T-helper 17 cell (primary cell): ENCODE data around the gene SLC26A8. TPM values are rescaled to one million over a fixed set of nuclear protein-coding genes. Genes with fewer than 3 reads are reported as not detected.
"Not testable (repeated sequence)": the region's sequence is repeated elsewhere in the genome, so short reads cannot be mapped to it uniquely, and the experiment has no call there.

Experiments used
- ATAC-seq: fragments of 150-1000 bp; cut with Tn5 transposase; 2 replicates; pipeline ENCODE4 v1.10.0; 2021; ENCODE audit warnings: mild to moderate bottlenecking, moderate library complexity
- DNase-seq, 3 donors: peaks; one replicate each; pipeline versions ENCODE4 v3.0.0 to v3.0.0-alpha.2; 2020 to 2021
- H3K9me3 ChIP-seq: one replicate; pipeline ENCODE4 v1.7.0; 2013; ENCODE audit warnings: low read length, mild to moderate bottlenecking; ENCODE audit not compliant: control insufficient read depth, poor library complexity, severe bottlenecking
- H3K27ac Mint-ChIP-seq: one replicate; pipeline ENCODE4 v1.8.0; 2022; ENCODE audit warnings: mild to moderate bottlenecking, moderate library complexity, mixed read lengths
- H3K27me3 Mint-ChIP-seq: one replicate; pipeline ENCODE4 v1.8.0; 2022; ENCODE audit warnings: mixed read lengths
- H3K36me3 Mint-ChIP-seq: one replicate; pipeline ENCODE4 v1.8.0; 2022; ENCODE audit warnings: low read depth, mixed read lengths
- H3K4me1 Mint-ChIP-seq: one replicate; pipeline ENCODE4 v1.8.0; 2022; ENCODE audit warnings: mild to moderate bottlenecking, mixed read lengths
- H3K4me3 Mint-ChIP-seq: one replicate; pipeline ENCODE4 v1.8.0; 2022; ENCODE audit warnings: mild to moderate bottlenecking, moderate library complexity, mixed read lengths
- total RNA-seq, 4 donors: library from RNA in 2 of 4; stranded (reverse) in 2 of 4; gene quantifications; one replicate each; pipeline ENCODE4 v1.2.3 and lab custom pipeline; 2022 to 2026

SLC26A8 gene
- total RNA-seq, 2 donors from 2014 or later = 0.37 TPM; not detected in 1

- Mint-ChIP-seq H3K27me3 (peaks cover 4% of the 10 kb centered on the region), H3K4me1 (no peaks in the 10 kb centered on the region), H3K4me3 (no peak overlapping the region), H3K27ac (no peak overlapping the region), H3K36me3 (peaks cover 2% of the 10 kb centered on the region)
- no peaks in the 10 kb centered on the region for H3K9me3 ChIP-seq
- ATAC-seq (no peak), DNase-seq (no peak)
Observed at GRCh38 chr6:35943390-35943789, 81.1 kb downstream of the SLC26A8 start.

GRCh38 chr6:35942355-35942754 lies 82.1 kb downstream of the SLC26A8 start:
- DNase-seq (no peak), ATAC-seq (no peak)
- no peaks in the 10 kb centered on the region for H3K9me3 ChIP-seq
- Mint-ChIP-seq H3K4me1 (no peaks in the 10 kb centered on the region), H3K4me3 (no peak overlapping the region), H3K36me3 (peaks cover 2% of the 10 kb centered on the region), H3K27ac (no peak overlapping the region), H3K27me3 (peaks cover 4% of the 10 kb centered on the region)

GRCh38 chr6:35941170-35941569 lies 83.3 kb downstream of the SLC26A8 start:
- not testable (repeated sequence) for DNase-seq, H3K9me3 ChIP-seq, H3K27ac Mint-ChIP-seq, H3K36me3 Mint-ChIP-seq, H3K27me3 Mint-ChIP-seq, ATAC-seq, H3K4me3 Mint-ChIP-seq, H3K4me1 Mint-ChIP-seq

- not testable (repeated sequence) for ATAC-seq, H3K4me1 Mint-ChIP-seq, H3K27me3 Mint-ChIP-seq, DNase-seq, H3K27ac Mint-ChIP-seq, H3K9me3 ChIP-seq, H3K36me3 Mint-ChIP-seq, H3K4me3 Mint-ChIP-seq
Observed at GRCh38 chr6:35940014-35940413, 84.4 kb downstream of the SLC26A8 start.

- not testable (repeated sequence) for DNase-seq, H3K4me3 Mint-ChIP-seq, H3K4me1 Mint-ChIP-seq, H3K27me3 Mint-ChIP-seq, H3K9me3 ChIP-seq, ATAC-seq, H3K36me3 Mint-ChIP-seq, H3K27ac Mint-ChIP-seq
Observed at GRCh38 chr6:35939259-35939658, 85.2 kb downstream of the SLC26A8 start.

GRCh38 chr6:35936681-35937359 lies 87.6 kb downstream of the SLC26A8 start:
- DNase-seq = no peak
- Mint-ChIP-seq H3K27ac (no peak overlapping the region), H3K27me3 (no peaks in the 10 kb centered on the region), H3K36me3 (peaks cover 5% of the 10 kb centered on the region), H3K4me1 (no peaks in the 10 kb centered on the region), H3K4me3 (no peak overlapping the region)
- no peaks in the 10 kb centered on the region for H3K9me3 ChIP-seq
- no peak for ATAC-seq

GRCh38 chr6:35935469-35935868 lies 89.0 kb downstream of the SLC26A8 start:
- H3K9me3 ChIP-seq = no peaks in the 10 kb centered on the region
- DNase-seq = no peak
- Mint-ChIP-seq H3K27me3 (no peaks in the 10 kb centered on the region), H3K4me1 (no peaks in the 10 kb centered on the region), H3K27ac (no peak overlapping the region), H3K4me3 (no peak overlapping the region), H3K36me3 (peaks cover 2% of the 10 kb centered on the region)
- ATAC-seq = no peak

- no peak for ATAC-seq
- Mint-ChIP-seq H3K36me3 (peaks cover 2% of the 10 kb centered on the region), H3K4me1 (peaks cover 2% of the 10 kb centered on the region), H3K4me3 (no peak overlapping the region), H3K27ac (no peak overlapping the region), H3K27me3 (no peaks in the 10 kb centered on the region)
- H3K9me3 ChIP-seq = no peaks in the 10 kb centered on the region
- DNase-seq = no peak
Observed at GRCh38 chr6:35933844-35934243, 90.6 kb downstream of the SLC26A8 start.

- H3K9me3 ChIP-seq, H3K4me3 Mint-ChIP-seq, H3K27ac Mint-ChIP-seq, DNase-seq, H3K27me3 Mint-ChIP-seq, H3K36me3 Mint-ChIP-seq, ATAC-seq, H3K4me1 Mint-ChIP-seq: not testable (repeated sequence)
Observed at GRCh38 chr6:35931873-35932272, 92.6 kb downstream of the SLC26A8 start.

GRCh38 chr6:35931120-35931561 lies 93.3 kb downstream of the SLC26A8 start:
- ATAC-seq = no peak
- Mint-ChIP-seq H3K4me1 (peaks cover 4% of the 10 kb centered on the region), H3K36me3 (peaks cover 2% of the 10 kb centered on the region), H3K27me3 (no peaks in the 10 kb centered on the region), H3K4me3 (no peak overlapping the region), H3K27ac (no peak overlapping the region)
- no peaks in the 10 kb centered on the region for H3K9me3 ChIP-seq
- DNase-seq = no peak

GRCh38 chr6:35929601-35930000 lies 94.8 kb downstream of the SLC26A8 start:
- Mint-ChIP-seq H3K4me3 (no peak overlapping the region), H3K27me3 (no peaks in the 10 kb centered on the region), H3K36me3 (no peaks in the 10 kb centered on the region), H3K27ac (no peak overlapping the region), H3K4me1 (peaks cover 6% of the 10 kb centered on the region)
- H3K9me3 ChIP-seq = no peaks in the 10 kb centered on the region
- ATAC-seq (no peak), DNase-seq (no peak)

GRCh38 chr6:35926509-35927215 lies 97.8 kb downstream of the SLC26A8 start:
- H3K4me1 Mint-ChIP-seq = peaks cover 14% of the 10 kb centered on the region
- H3K4me3 Mint-ChIP-seq = no peak overlapping the region
- H3K36me3 Mint-ChIP-seq = no peaks in the 10 kb centered on the region
- ATAC-seq = no peak
- no peak for DNase-seq
- H3K27ac Mint-ChIP-seq = no peak overlapping the region
- no peaks in the 10 kb centered on the region for H3K9me3 ChIP-seq
- no peaks in the 10 kb centered on the region for H3K27me3 Mint-ChIP-seq

GRCh38 chr6:35925961-35926360 lies 98.5 kb downstream of the SLC26A8 start:
- H3K27ac Mint-ChIP-seq = peak overlapping the region; percentile 14
- H3K4me1 Mint-ChIP-seq = peaks cover 17% of the 10 kb centered on the region
- no peaks in the 10 kb centered on the region for H3K27me3 Mint-ChIP-seq
- ATAC-seq (no peak), DNase-seq (no peak)
- no peaks in the 10 kb centered on the region for H3K9me3 ChIP-seq
- no peaks in the 10 kb centered on the region for H3K36me3 Mint-ChIP-seq
- H3K4me3 Mint-ChIP-seq = no peak overlapping the region

- H3K9me3 ChIP-seq = no peaks in the 10 kb centered on the region
- H3K4me1 Mint-ChIP-seq = peaks cover 28% of the 10 kb centered on the region
- no peak overlapping the region for H3K27ac Mint-ChIP-seq
- no peaks in the 10 kb centered on the region for H3K27me3 Mint-ChIP-seq
- H3K36me3 Mint-ChIP-seq = no peaks in the 10 kb centered on the region
- ATAC-seq = no peak
- no peak for DNase-seq
- no peak overlapping the region for H3K4me3 Mint-ChIP-seq
Observed at GRCh38 chr6:35924146-35924545, 100.3 kb downstream of the SLC26A8 start.
